Measurements from ENCODE around the gene RNF31. TPM values are rescaled to one million over a fixed set of nuclear protein-coding genes. Genes with fewer than 3 reads are reported as not detected.
A peak's percentile ranks its signal among the peaks of the same experiment; 100 is the strongest.

Gene RNF31
- total and polyA plus RNA-seq, 2 of the 13 experiments (the other 11 are each of a cell fraction or from before 2014, with no cell fraction given) = 48.2 to 86.8 TPM

DNA sequence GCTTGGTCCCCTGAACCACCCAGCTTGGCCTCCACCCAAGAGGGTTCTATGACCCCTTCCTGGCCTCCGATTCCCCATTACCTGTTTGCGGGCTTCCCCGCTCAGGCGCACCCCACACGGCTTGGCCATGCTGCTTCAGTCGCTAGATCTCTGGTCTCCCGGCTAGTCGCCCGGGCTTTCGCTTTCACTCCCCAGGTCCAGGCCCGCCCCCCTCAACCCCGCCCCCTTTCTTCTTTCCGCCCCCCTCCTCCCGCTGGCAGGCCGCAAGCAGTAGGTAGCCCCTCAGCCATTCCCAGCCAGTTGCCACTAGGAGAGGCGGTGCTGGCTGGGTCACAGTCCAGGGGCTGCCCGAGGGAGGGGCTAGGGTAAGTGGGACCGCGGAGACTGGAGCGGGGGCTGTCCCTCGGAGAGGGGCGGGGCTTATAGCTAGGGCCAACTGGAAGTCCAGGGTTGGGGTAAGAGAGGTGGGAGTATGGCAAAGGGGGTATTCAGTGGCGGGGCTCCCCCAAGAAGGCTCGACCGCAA, 783 bp upstream of the RNF31 start, which contains the start of gene PSME2 (continued):
- no peak for TF ChIP-seq GFI1 (CRISPR knock-in tag; IDR thresholded peaks at IDR 0.05; ENCODE audit: borderline replicate concordance)
- peak; percentile 86; the same call in 1 of the 2 replicates for TF ChIP-seq ZNF776 (CRISPR knock-in tag; IDR thresholded peaks at IDR 0.05)
- TF ChIP-seq, protein P1, sequence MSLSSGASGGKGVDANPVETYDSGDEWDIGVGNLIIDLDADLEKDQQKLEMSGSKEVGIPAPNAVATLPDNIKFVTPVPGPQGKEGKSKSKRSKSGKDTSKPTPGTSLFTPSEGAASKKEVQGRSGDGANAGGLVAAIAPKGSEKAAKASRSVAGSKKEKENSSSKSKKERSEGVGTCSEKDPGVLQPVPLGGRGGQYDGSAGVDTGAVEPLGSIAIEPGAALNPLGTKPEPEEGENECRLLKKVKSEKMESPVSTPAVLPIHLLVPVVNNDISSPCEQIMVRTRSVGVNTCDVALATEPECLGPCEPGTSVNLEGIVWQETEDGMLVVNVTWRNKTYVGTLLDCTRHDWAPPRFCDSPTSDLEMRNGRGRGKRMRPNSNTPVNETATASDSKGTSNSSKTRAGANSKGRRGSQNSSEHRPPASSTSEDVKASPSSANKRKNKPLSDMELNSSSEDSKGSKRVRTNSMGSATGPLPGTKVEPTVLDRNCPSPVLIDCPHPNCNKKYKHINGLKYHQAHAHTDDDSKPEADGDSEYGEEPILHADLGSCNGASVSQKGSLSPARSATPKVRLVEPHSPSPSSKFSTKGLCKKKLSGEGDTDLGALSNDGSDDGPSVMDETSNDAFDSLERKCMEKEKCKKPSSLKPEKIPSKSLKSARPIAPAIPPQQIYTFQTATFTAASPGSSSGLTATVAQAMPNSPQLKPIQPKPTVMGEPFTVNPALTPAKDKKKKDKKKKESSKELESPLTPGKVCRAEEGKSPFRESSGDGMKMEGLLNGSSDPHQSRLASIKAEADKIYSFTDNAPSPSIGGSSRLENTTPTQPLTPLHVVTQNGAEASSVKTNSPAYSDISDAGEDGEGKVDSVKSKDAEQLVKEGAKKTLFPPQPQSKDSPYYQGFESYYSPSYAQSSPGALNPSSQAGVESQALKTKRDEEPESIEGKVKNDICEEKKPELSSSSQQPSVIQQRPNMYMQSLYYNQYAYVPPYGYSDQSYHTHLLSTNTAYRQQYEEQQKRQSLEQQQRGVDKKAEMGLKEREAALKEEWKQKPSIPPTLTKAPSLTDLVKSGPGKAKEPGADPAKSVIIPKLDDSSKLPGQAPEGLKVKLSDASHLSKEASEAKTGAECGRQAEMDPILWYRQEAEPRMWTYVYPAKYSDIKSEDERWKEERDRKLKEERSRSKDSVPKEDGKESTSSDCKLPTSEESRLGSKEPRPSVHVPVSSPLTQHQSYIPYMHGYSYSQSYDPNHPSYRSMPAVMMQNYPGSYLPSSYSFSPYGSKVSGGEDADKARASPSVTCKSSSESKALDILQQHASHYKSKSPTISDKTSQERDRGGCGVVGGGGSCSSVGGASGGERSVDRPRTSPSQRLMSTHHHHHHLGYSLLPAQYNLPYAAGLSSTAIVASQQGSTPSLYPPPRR (CRISPR knock-in tag; IDR thresholded peaks at IDR 0.05; ENCODE audit: borderline replicate concordance) = peak; percentile 69; the same call in 1 of the 2 replicates
- TF ChIP-seq, protein P2, sequence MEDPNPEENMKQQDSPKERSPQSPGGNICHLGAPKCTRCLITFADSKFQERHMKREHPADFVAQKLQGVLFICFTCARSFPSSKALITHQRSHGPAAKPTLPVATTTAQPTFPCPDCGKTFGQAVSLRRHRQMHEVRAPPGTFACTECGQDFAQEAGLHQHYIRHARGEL (CRISPR knock-in tag; IDR thresholded peaks at IDR 0.05) = no peak
- peak; percentile 57 for TF ChIP-seq ZFX (CRISPR knock-in tag; IDR thresholded peaks at IDR 0.05; ENCODE audit: low read depth)
- TF ChIP-seq, protein P3, sequence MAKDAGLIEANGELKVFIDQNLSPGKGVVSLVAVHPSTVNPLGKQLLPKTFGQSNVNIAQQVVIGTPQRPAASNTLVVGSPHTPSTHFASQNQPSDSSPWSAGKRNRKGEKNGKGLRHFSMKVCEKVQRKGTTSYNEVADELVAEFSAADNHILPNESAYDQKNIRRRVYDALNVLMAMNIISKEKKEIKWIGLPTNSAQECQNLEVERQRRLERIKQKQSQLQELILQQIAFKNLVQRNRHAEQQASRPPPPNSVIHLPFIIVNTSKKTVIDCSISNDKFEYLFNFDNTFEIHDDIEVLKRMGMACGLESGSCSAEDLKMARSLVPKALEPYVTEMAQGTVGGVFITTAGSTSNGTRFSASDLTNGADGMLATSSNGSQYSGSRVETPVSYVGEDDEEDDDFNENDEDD (CRISPR knock-in tag; IDR thresholded peaks at IDR 0.05; ENCODE audit: borderline replicate concordance) = peak; percentile 47; the same call in 1 of the 2 replicates
- TF ChIP-seq SETDB1 (CRISPR knock-in tag; IDR thresholded peaks at IDR 0.05; ENCODE audit: borderline replicate concordance) = no peak
- TF ChIP-seq ZNF616 (CRISPR knock-in tag; IDR thresholded peaks at IDR 0.05; ENCODE audit: low read depth) = 0 out of 2 replicates have a peak, but pooled peaks have one; percentile 87
- TF ChIP-seq ZNF160 (CRISPR knock-in tag; IDR thresholded peaks at IDR 0.05) = peak; percentile 81
- no peak for TF ChIP-seq ZNF761 (CRISPR knock-in tag; conservative IDR thresholded peaks at IDR 0.05)
- no peak for TF ChIP-seq REXO4 (CRISPR knock-in tag; IDR thresholded peaks at IDR 0.05; ENCODE audit: borderline replicate concordance)
- TF ChIP-seq, protein P4, sequence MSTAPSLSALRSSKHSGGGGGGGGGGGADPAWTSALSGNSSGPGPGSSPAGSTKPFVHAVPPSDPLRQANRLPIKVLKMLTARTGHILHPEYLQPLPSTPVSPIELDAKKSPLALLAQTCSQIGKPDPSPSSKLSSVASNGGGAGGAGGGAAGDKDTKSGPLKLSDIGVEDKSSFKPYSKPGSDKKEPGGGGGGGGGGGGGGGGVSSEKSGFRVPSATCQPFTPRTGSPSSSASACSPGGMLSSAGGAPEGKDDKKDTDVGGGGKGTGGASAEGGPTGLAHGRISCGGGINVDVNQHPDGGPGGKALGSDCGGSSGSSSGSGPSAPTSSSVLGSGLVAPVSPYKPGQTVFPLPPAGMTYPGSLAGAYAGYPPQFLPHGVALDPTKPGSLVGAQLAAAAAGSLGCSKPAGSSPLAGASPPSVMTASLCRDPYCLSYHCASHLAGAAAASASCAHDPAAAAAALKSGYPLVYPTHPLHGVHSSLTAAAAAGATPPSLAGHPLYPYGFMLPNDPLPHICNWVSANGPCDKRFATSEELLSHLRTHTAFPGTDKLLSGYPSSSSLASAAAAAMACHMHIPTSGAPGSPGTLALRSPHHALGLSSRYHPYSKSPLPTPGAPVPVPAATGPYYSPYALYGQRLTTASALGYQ (CRISPR knock-in tag; IDR thresholded peaks at IDR 0.05) = no peak
- TF ChIP-seq AKAP8 (CRISPR knock-in tag; IDR thresholded peaks at IDR 0.05) = peak; percentile 95
- TF ChIP-seq MIER2 (CRISPR knock-in tag; IDR thresholded peaks at IDR 0.05) = no peak
- TF ChIP-seq, protein P5, sequence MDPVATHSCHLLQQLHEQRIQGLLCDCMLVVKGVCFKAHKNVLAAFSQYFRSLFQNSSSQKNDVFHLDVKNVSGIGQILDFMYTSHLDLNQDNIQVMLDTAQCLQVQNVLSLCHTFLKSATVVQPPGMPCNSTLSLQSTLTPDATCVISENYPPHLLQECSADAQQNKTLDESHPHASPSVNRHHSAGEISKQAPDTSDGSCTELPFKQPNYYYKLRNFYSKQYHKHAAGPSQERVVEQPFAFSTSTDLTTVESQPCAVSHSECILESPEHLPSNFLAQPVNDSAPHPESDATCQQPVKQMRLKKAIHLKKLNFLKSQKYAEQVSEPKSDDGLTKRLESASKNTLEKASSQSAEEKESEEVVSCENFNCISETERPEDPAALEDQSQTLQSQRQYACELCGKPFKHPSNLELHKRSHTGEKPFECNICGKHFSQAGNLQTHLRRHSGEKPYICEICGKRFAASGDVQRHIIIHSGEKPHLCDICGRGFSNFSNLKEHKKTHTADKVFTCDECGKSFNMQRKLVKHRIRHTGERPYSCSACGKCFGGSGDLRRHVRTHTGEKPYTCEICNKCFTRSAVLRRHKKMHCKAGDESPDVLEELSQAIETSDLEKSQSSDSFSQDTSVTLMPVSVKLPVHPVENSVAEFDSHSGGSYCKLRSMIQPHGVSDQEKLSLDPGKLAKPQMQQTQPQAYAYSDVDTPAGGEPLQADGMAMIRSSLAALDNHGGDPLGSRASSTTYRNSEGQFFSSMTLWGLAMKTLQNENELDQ (CRISPR knock-in tag; IDR thresholded peaks at IDR 0.05; ENCODE audit: borderline replicate concordance) = peak; percentile 80; the same call in 1 of the 2 replicates
- TF ChIP-seq SNAPC2 (CRISPR knock-in tag; IDR thresholded peaks at IDR 0.05) = no peak; the same call in 1 of the 2 replicates
- peak; percentile 99 for TF ChIP-seq MAZ (IDR thresholded peaks at IDR 0.05; ENCODE audit: borderline replicate concordance, low read depth, low read length)
- TF ChIP-seq MAZ (CRISPR knock-in tag; IDR thresholded peaks at IDR 0.05; ENCODE audit: low read depth) = peak; percentile 80; the same call in 1 of the 2 replicates
- no peak for TF ChIP-seq NR2F2 (IDR thresholded peaks at IDR 0.05; ENCODE audit: borderline replicate concordance, low read depth)

Data from HepG2 (cell line).